Suppressor macrophage treated with lipopolysaccharide for 1 hour (primary cell): ENCODE measurements around the gene PAQR7.

ENCODE experiments used
- DNase-seq, 3 donors: peaks; one replicate each; pipeline ENCODE4 v3.0.0-alpha.2; 2020 to 2022

Gene PAQR7

GRCh38 chr1:25872713-25873112 is 2.8 kb downstream of the PAQR7 start:
- DNase-seq = peak in 1 of 3 donors; percentile 30

GRCh38 chr1:25871704-25872494 is 3.6 kb downstream of the PAQR7 start:
- no peak for DNase-seq

GRCh38 chr1:25871086-25871703 is 4.3 kb downstream of the PAQR7 start:
- peak in 2 of 3 donors; percentile 13 to 23 for DNase-seq

- DNase-seq = no peak
These were observed 4.9 kb downstream of the PAQR7 start for GRCh38 chr1:25870614-25871013.

GRCh38 chr1:25869909-25870606 is 5.5 kb downstream of the PAQR7 start:
- DNase-seq = peak in 1 of 3 donors; percentile 14

- DNase-seq = no peak
These were observed 8.1 kb downstream of the PAQR7 start for GRCh38 chr1:25867210-25867991.

- no peak for DNase-seq
These were observed 9.2 kb downstream of the PAQR7 start for GRCh38 chr1:25866288-25866687.

- no peak for DNase-seq
These were observed 11.1 kb downstream of the PAQR7 start for GRCh38 chr1:25864434-25864833.

GRCh38 chr1:25863486-25864262 is 11.8 kb downstream of the PAQR7 start:
- no peak for DNase-seq

GRCh38 chr1:25862785-25863485 is 12.6 kb downstream of the PAQR7 start:
- DNase-seq = no peak

- peak in 1 of 3 donors; percentile 32 for DNase-seq
These were observed 13.9 kb downstream of the PAQR7 start for GRCh38 chr1:25861316-25862286.

- DNase-seq = peak; percentile 96 to 99 (median 99)
These were observed 16.4 kb downstream of the PAQR7 start, which contains the start of gene AUNIP for GRCh38 chr1:25858906-25859789. AUNIP (minus strand) TSS chr1:25859457; CDS start chr1:25859357, 100 bp downstream.

- DNase-seq = peak in 1 of 3 donors; percentile 35
These were observed 17.0 kb downstream of the PAQR7 start for GRCh38 chr1:25858494-25858893.

GRCh38 chr1:25856856-25857255 is 18.7 kb downstream of the PAQR7 start:
- DNase-seq = no peak

GRCh38 chr1:25854554-25854953 is 21.0 kb downstream of the PAQR7 start:
- no peak for DNase-seq

GRCh38 chr1:25848531-25848930 is 27.0 kb downstream of the PAQR7 start:
- DNase-seq = no peak

- no peak for DNase-seq
These were observed 27.6 kb downstream of the PAQR7 start for GRCh38 chr1:25847929-25848328.

- no peak for DNase-seq
These were observed 29.8 kb downstream of the PAQR7 start for GRCh38 chr1:25845664-25846063.
